ENCODE measurements around the gene PAK4. TPM values are rescaled to one million over a fixed set of nuclear protein-coding genes. Genes with fewer than 3 reads are reported as not detected.

The PAK4 gene
- total RNA-seq, 1 donor from 2014 or later = 48.8 TPM

- Mint-ChIP-seq H3K4me1 (ENCODE audit: unreplicated experiment) (peaks cover 5% of the 10 kb centered on the region), H3K36me3 (ENCODE audit: low read depth, unreplicated experiment) (peaks cover 5% of the 10 kb centered on the region), H3K9me3 (ENCODE audit: unreplicated experiment) (no peaks in the 10 kb centered on the region), H3K27me3 (ENCODE audit: unreplicated experiment) (peaks cover 2% of the 10 kb centered on the region), H3K27ac (ENCODE audit: unreplicated experiment) (no peak overlapping the region), H3K4me3 (ENCODE audit: unreplicated experiment) (no peak overlapping the region)
- TF ChIP-seq CTCF (IDR thresholded peaks at IDR 0.05; ENCODE audit: unreplicated experiment) = no peak
- DNase-seq (ENCODE audit: low spot score) = no peak
These were observed 40.3 kb downstream of the PAK4 start for GRCh38 chr19:39165857-39166256.

GRCh38 chr19:39166571-39167391 is 41.2 kb downstream of the PAK4 start:
- no peak for TF ChIP-seq CTCF (IDR thresholded peaks at IDR 0.05; ENCODE audit: unreplicated experiment)
- H3K9me3 Mint-ChIP-seq (ENCODE audit: unreplicated experiment) = no peaks in the 10 kb centered on the region
- peaks cover 3% of the 10 kb centered on the region for H3K27me3 Mint-ChIP-seq (ENCODE audit: unreplicated experiment)
- H3K4me3 Mint-ChIP-seq (ENCODE audit: unreplicated experiment) = no peak overlapping the region
- peaks cover 3% of the 10 kb centered on the region for H3K4me1 Mint-ChIP-seq (ENCODE audit: unreplicated experiment)
- H3K27ac Mint-ChIP-seq (ENCODE audit: unreplicated experiment) = no peak overlapping the region
- DNase-seq (ENCODE audit: low spot score) = no peak
- H3K36me3 Mint-ChIP-seq (ENCODE audit: low read depth, unreplicated experiment) = peaks cover 5% of the 10 kb centered on the region

GRCh38 chr19:39167461-39168257 is 42.1 kb downstream of the PAK4 start:
- H3K4me3 Mint-ChIP-seq (ENCODE audit: unreplicated experiment) = no peak overlapping the region
- H3K36me3 Mint-ChIP-seq (ENCODE audit: low read depth, unreplicated experiment) = peaks cover 5% of the 10 kb centered on the region
- no peak for DNase-seq (ENCODE audit: low spot score)
- no peaks in the 10 kb centered on the region for H3K9me3 Mint-ChIP-seq (ENCODE audit: unreplicated experiment)
- peaks cover 3% of the 10 kb centered on the region for H3K4me1 Mint-ChIP-seq (ENCODE audit: unreplicated experiment)
- H3K27me3 Mint-ChIP-seq (ENCODE audit: unreplicated experiment) = peaks cover 7% of the 10 kb centered on the region
- TF ChIP-seq CTCF (IDR thresholded peaks at IDR 0.05; ENCODE audit: unreplicated experiment) = no peak
- no peak overlapping the region for H3K27ac Mint-ChIP-seq (ENCODE audit: unreplicated experiment)

- peaks cover 8% of the 10 kb centered on the region for H3K27me3 Mint-ChIP-seq (ENCODE audit: unreplicated experiment)
- H3K27ac Mint-ChIP-seq (ENCODE audit: unreplicated experiment) = no peak overlapping the region
- H3K4me3 Mint-ChIP-seq (ENCODE audit: unreplicated experiment) = no peak overlapping the region
- H3K4me1 Mint-ChIP-seq (ENCODE audit: unreplicated experiment) = peaks cover 3% of the 10 kb centered on the region
- TF ChIP-seq CTCF (IDR thresholded peaks at IDR 0.05; ENCODE audit: unreplicated experiment) = no peak
- DNase-seq (ENCODE audit: low spot score) = no peak
- H3K9me3 Mint-ChIP-seq (ENCODE audit: unreplicated experiment) = no peaks in the 10 kb centered on the region
- peaks cover 5% of the 10 kb centered on the region for H3K36me3 Mint-ChIP-seq (ENCODE audit: low read depth, unreplicated experiment)
These were observed 42.9 kb downstream of the PAK4 start for GRCh38 chr19:39168258-39169142.

Measured in endothelial cell (in vitro differentiated cells).